Tibial nerve (tissue), 4 donors: ENCODE results near the gene S100A10.

Experiments
- EP300 ChIP-seq, 2 donors: sonication (generic); formaldehyde crosslinking; IDR thresholded peaks; one replicate each; pipeline ENCODE4 v1.6.1; 2017; ENCODE audit warnings: antibody characterized with exemption in 2 of 2, mild to moderate bottlenecking in 1 of 2
- POLR2A ChIP-seq, 2 donors: fragments of 450-650 bp; IDR thresholded peaks; one replicate each; pipeline ENCODE4 v1.6.1; 2017; ENCODE audit warnings: antibody characterized with exemption in 2 of 2, mild to moderate bottlenecking in 2 of 2, moderate library complexity in 2 of 2
- TF ChIP-seq, protein P1 (sequence below), 5 experiments: fragments of 200-600 bp in 3 of 5; fragments of 450-650 bp in 2 of 5; sonication (generic) in 3 of 5; IDR thresholded peaks; one replicate each; pipeline ENCODE4 v1.5.1; 2016 to 2019; ENCODE audit warnings: antibody characterized with exemption in 5 of 5, mild to moderate bottlenecking in 3 of 5, moderate library complexity in 2 of 5

DNA sequence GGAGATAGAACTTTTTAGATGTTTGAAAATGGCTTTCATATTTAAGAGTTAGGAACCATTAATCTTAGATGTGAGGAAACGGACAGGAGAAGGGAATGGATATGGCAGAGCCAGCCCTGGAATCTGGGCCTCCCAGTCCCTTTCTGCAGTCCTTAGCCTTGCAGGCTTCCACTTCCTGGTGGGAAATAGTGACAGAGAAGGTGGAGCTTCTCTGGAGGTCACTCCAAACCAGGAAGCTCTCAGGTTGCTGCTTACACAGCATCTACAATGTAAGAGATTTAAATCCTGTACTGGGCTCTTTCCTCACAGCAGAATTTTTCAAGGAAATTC, 40.6 kb upstream of the S100A10 start:
- TF ChIP-seq POLR2A (IDR thresholded peaks at IDR 0.05) (no peak), EP300 (IDR thresholded peaks at IDR 0.05) (no peak)
- TF ChIP-seq, protein P1, sequence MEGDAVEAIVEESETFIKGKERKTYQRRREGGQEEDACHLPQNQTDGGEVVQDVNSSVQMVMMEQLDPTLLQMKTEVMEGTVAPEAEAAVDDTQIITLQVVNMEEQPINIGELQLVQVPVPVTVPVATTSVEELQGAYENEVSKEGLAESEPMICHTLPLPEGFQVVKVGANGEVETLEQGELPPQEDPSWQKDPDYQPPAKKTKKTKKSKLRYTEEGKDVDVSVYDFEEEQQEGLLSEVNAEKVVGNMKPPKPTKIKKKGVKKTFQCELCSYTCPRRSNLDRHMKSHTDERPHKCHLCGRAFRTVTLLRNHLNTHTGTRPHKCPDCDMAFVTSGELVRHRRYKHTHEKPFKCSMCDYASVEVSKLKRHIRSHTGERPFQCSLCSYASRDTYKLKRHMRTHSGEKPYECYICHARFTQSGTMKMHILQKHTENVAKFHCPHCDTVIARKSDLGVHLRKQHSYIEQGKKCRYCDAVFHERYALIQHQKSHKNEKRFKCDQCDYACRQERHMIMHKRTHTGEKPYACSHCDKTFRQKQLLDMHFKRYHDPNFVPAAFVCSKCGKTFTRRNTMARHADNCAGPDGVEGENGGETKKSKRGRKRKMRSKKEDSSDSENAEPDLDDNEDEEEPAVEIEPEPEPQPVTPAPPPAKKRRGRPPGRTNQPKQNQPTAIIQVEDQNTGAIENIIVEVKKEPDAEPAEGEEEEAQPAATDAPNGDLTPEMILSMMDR (IDR thresholded peaks at IDR 0.05): no peak
